Lung (tissue), 12 donors: ENCODE data around the gene NKAIN2. TPM values are rescaled to one million over a fixed set of nuclear protein-coding genes. Genes with fewer than 3 reads are reported as not detected.

Source experiments
- ATAC-seq: fragments of 200-7000 bp; cut with Tn5 transposase; one replicate; pipeline ENCODE4 v1.9.1; 2020; ENCODE audit warnings: moderate number of reproducible peaks; ENCODE audit not compliant: insufficient read depth, low FRiP score
- DNase-seq, 3 donors: peaks; one replicate each; pipeline ENCODE4 v3.0.0-alpha.2; 2013 to 2017
- H3K27ac ChIP-seq, 2 donors: one replicate each; pipeline ENCODE4 v1.5.1; 2013; ENCODE audit warnings: mild to moderate bottlenecking in 2 of 2, moderate library complexity in 2 of 2, control low read depth in 1 of 2, inconsistent platforms in 1 of 2, low read depth in 1 of 2, low read length in 1 of 2
- H3K27me3 ChIP-seq, 3 donors: one replicate each; pipeline ENCODE4 v1.5.1; 2013; ENCODE audit warnings: low read length in 2 of 3; ENCODE audit not compliant: control insufficient read depth in 3 of 3, insufficient read depth in 3 of 3
- H3K36me3 ChIP-seq, 4 donors: one replicate each; pipeline ENCODE4 v1.5.1; 2013; ENCODE audit warnings: low read length in 4 of 4, mild to moderate bottlenecking in 1 of 4, moderate library complexity in 1 of 4; ENCODE audit not compliant: control insufficient read depth in 4 of 4, insufficient read depth in 4 of 4
- H3K4me1 ChIP-seq, 5 donors: one replicate each; pipeline ENCODE4 v1.5.1; 2013; ENCODE audit warnings: low read length in 5 of 5, mild to moderate bottlenecking in 2 of 5, moderate library complexity in 1 of 5; ENCODE audit not compliant: control insufficient read depth in 5 of 5, insufficient read depth in 5 of 5
- H3K4me3 ChIP-seq: one replicate; pipeline ENCODE4 v1.5.1; 2013; ENCODE audit warnings: mild to moderate bottlenecking, control low read depth, moderate library complexity
- H3K9ac ChIP-seq, 2 donors: one replicate each; pipeline ENCODE4 v1.5.1; 2013; ENCODE audit warnings: low read length in 2 of 2, control low read depth in 1 of 2; ENCODE audit not compliant: insufficient read depth in 1 of 2
- H3K9me3 ChIP-seq, 4 donors: one replicate each; pipeline ENCODE4 v1.5.1; 2013; ENCODE audit warnings: low read length in 3 of 4, mild to moderate bottlenecking in 1 of 4, moderate library complexity in 1 of 4; ENCODE audit not compliant: control insufficient read depth in 4 of 4, insufficient read depth in 3 of 4
- WGBS, 2 donors: extraction: QIAGEN DNeasy Blood & Tissue Kit; methylation state at CpG; one replicate each; pipeline ENCODE4 v1.1.7; 2013; 5-methylcytosine and 5-hydroxymethylcytosine counted together
- polyA plus RNA-seq, 2 donors: library from polyadenylated mRNA; stranded (reverse); fragments of 200-250 nt; gene quantifications; one replicate each; pipeline ENCODE4 v1.2.1, GENCODE V29; 2013
- total RNA-seq, 2 donors: library from RNA; depleted of rRNA in 1 of 2; stranded (reverse); fragments of >200 nt in 1 of 2; gene quantifications; one replicate each; pipeline ENCODE4 v1.2.1, GENCODE V29; 2014 to 2021
- TF ChIP-seq, protein P1 (sequence below): IDR thresholded peaks from 2 replicates; pipeline ENCODE4 v1.5.1; 2012; ENCODE audit warnings: mild to moderate bottlenecking; ENCODE audit errors: control extremely low read depth, extremely low read depth
- donor health status: control.
- donor health status: control.
- donor health status: Bipolar disorder and iron deficiency.
- donor health status: healthy.
- donor health status: DM: yes; HTN: yes; CAD: no.

Gene NKAIN2
- total and polyA plus RNA-seq, 4 donors = 0.01 to 4.4 TPM; not detected in 2

DNA sequence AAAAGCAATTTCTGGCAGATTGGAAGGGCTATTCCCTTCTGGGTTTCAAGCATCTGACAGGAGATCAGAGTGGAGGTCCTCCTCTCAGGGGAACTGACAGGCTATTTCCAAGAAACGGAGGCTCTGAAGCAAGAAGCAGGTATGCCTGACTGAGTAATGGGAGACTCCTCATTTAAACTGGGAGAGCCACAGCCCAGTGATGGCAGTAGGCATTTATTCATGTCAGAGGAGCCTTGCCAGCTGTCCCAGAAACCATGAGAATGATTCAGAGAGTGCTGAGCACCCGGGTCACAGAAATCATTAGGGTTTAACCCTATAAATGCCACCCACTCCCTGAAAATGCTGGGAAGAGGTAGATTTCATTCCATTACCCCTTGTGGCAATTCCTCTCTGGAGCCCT is 911.1 kb downstream of the NKAIN2 start:
- WGBS, 2 donors = 44 to 67% methylated on average over 2 of the region's 2 CpGs
- Histone ChIP-seq H3K36me3 (no peaks in the 10 kb centered on the region), H3K9me3 (peaks cover 0 to 2% (median 0%) of the 10 kb centered on the region in 4 donors), H3K4me3 (no peak overlapping the region), H3K27me3 (no peaks in the 10 kb centered on the region), H3K4me1 (no peaks in the 10 kb centered on the region), H3K27ac (no peak overlapping the region), H3K9ac (no peak overlapping the region)
- TF ChIP-seq, protein P1, sequence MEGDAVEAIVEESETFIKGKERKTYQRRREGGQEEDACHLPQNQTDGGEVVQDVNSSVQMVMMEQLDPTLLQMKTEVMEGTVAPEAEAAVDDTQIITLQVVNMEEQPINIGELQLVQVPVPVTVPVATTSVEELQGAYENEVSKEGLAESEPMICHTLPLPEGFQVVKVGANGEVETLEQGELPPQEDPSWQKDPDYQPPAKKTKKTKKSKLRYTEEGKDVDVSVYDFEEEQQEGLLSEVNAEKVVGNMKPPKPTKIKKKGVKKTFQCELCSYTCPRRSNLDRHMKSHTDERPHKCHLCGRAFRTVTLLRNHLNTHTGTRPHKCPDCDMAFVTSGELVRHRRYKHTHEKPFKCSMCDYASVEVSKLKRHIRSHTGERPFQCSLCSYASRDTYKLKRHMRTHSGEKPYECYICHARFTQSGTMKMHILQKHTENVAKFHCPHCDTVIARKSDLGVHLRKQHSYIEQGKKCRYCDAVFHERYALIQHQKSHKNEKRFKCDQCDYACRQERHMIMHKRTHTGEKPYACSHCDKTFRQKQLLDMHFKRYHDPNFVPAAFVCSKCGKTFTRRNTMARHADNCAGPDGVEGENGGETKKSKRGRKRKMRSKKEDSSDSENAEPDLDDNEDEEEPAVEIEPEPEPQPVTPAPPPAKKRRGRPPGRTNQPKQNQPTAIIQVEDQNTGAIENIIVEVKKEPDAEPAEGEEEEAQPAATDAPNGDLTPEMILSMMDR = no peak
- ATAC-seq (no peak), DNase-seq (no peak)

DNA sequence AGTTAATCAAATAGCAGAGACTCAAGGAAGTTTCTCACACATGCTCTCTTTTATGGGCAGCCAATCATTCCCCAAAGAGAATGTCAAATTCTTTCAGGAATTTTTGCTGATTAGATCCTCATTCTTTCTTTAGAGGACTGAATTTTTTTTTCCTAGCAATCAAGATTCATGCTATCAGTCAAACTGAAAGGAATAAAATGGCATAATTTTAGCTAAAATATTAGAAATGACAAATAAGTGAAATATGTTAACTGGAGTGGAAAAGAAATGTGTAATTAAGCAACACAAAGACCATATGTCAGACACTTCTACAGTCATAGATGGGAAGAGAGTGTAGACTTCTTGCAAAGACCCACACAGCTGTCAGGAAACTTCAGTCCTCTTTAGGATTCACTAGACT is 916.2 kb downstream of the NKAIN2 start:
- TF ChIP-seq, protein P1 = no peak
- Histone ChIP-seq H3K4me3 (no peak overlapping the region), H3K4me1 (peaks cover 0 to 15% (median 4%) of the 10 kb centered on the region in 5 donors)

DNA sequence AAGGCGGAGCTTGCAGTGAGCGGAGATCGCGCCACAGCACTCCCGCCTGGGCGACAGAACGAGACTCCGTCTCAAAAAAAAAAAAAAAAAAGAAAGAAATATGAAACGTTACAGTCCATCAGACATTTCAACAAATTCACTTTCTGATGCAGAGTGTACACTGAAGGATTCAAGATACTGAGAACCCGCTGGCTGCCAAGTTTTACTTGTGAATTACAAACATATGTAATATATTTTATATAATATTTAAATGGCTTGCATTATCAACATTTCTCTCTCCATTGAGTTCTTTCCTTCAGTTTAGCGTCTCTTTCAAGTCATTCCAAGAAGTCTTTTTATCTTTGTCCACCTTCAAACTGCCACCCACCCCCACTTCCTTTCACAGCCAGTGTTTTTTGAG is 917.7 kb downstream of the NKAIN2 start:
- peak in 2 of 3 donors; percentile 53 to 62 for DNase-seq
- Histone ChIP-seq H3K36me3 (no peaks in the 10 kb centered on the region), H3K9ac (no peak overlapping the region), H3K4me1 (peaks cover 0 to 15% (median 4%) of the 10 kb centered on the region in 5 donors), H3K9me3 (no peaks in the 10 kb centered on the region), H3K4me3 (no peak overlapping the region), H3K27me3 (no peaks in the 10 kb centered on the region), H3K27ac (no peak overlapping the region)
- ATAC-seq = no peak
- TF ChIP-seq, protein P1 = no peak
- WGBS, 2 donors = 77 to 88% methylated on average over 3 to 6 of the region's 11 CpGs

More for the DNA sequence above, 916.2 kb downstream of the NKAIN2 start:
- Histone ChIP-seq H3K27me3 (no peaks in the 10 kb centered on the region), H3K9ac (no peak overlapping the region), H3K9me3 (peaks cover 0 to 2% (median 0%) of the 10 kb centered on the region in 4 donors), H3K27ac (no peak overlapping the region), H3K36me3 (no peaks in the 10 kb centered on the region)
- no peak for ATAC-seq
- no peak for DNase-seq

DNA sequence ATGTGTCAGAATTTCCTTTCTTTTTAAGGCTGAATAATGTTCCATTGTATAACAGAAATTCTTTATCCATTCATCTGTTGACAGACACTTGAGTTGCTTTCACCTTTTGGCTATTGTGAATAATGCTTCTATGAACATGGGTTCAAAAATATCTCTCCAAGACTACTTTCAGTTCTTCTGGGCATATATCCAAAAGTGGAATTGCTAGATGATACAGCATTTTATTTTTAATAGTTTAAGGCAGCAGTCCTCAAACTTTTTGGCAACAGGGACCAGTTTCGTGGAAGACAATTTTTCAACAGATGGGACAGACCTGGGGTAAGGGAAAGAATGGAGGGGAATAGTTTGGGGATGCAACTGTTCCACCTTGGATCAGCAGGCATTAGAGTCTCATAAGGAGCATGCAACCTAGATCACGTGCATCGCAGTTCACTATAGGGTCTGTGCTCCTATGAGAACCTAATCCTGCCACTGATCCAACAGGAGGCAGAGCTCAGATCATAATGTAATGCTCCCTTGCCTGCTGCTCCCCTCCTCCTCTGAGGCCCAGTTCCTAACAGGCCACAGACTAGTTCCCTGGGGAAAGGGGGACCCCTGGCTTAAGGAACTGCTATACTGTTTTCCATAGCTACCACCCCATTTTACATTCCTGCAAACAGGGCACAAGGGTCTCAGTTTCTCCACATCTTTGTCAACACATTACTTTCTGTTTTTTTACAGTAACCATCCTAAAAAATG is 918.6 kb downstream of the NKAIN2 start:
- TF ChIP-seq, protein P1 = no peak
- no peaks in the 10 kb centered on the region for H3K36me3 ChIP-seq
- DNase-seq = peak; percentile 14 to 71 (median 51)
- H3K9me3 ChIP-seq = no peaks in the 10 kb centered on the region
- H3K27me3 ChIP-seq = no peaks in the 10 kb centered on the region
- no peak overlapping the region for H3K9ac ChIP-seq
- 77 to 88% methylated on average over 3 of the region's 3 CpGs for WGBS, 2 donors
- ATAC-seq = no peak
- H3K27ac ChIP-seq = no peak overlapping the region
- H3K4me1 ChIP-seq = peaks cover 0 to 15% (median 4%) of the 10 kb centered on the region in 5 donors
- no peak overlapping the region for H3K4me3 ChIP-seq
